PC-9 (cell line): ENCODE results near the gene ACOXL. TPM values are rescaled to one million over a fixed set of nuclear protein-coding genes. Genes with fewer than 3 reads are reported as not detected.

Experiments
- BruUV-seq: library from RNA; stranded (reverse); fragments of 400-500 nt; replicated peaks from 2 replicates; lab custom pipeline; 2021; lab: Mats Ljungman, UMichigan
- CTCF ChIA-PET: fragments of 300-600 bp; sonication (Branson Sonifier 250); formaldehyde crosslinking; loops from one replicate; lab custom pipeline; 2022; ENCODE audit warnings: antibody characterized with exemption; lab: Charles Lee
- POLR2A ChIA-PET: fragments of 300-600 bp; sonication (Branson Sonifier 250); formaldehyde crosslinking; loops from one replicate; lab custom pipeline; 2022; ENCODE audit warnings: antibody characterized with exemption; ENCODE audit not compliant: unreplicated experiment; lab: Charles Lee
- DNase-seq, 2 experiments: peaks; one replicate each; pipeline versions ENCODE4 v3.0.0 to v3.0.0-alpha.2; 2015 to 2022; ENCODE audit warnings: mixed read lengths in 1 of 2
- H2AFZ ChIP-seq: fragments of 200-600 bp; sonication (generic); 2 replicates; pipeline ENCODE4 v1.8.1; 2017; ENCODE audit warnings: antibody characterized with exemption
- H3F3A ChIP-seq: fragments of 200-600 bp; sonication (generic); 2 replicates; pipeline ENCODE4 v1.8.1; 2017; ENCODE audit warnings: antibody characterized with exemption, mild to moderate bottlenecking, low read depth; ENCODE audit not compliant: insufficient read depth
- H3K27ac ChIP-seq: fragments of 200-600 bp; sonication (generic); 2 replicates; pipeline ENCODE4 v1.6.1; 2016; ENCODE audit warnings: mixed run types
- H3K27me3 ChIP-seq: fragments of 200-600 bp; sonication (generic); 2 replicates; pipeline ENCODE4 v1.6.1; 2016; ENCODE audit warnings: low read depth, mixed run types; ENCODE audit not compliant: insufficient read depth
- H3K36me3 ChIP-seq: fragments of 200-600 bp; sonication (generic); 2 replicates; pipeline ENCODE4 v1.6.1; 2016; ENCODE audit warnings: low read depth, mixed run types
- H3K4me1 ChIP-seq: fragments of 200-600 bp; sonication (generic); replicated peaks from 2 replicates; pipeline ENCODE4 v1.6.1; 2016; ENCODE audit warnings: mixed run types; ENCODE audit not compliant: insufficient read depth
- H3K4me2 ChIP-seq: fragments of 200-600 bp; sonication (generic); 2 replicates; pipeline ENCODE4 v1.6.1; 2017; ENCODE audit warnings: mixed run types
- H3K4me3 ChIP-seq: fragments of 200-600 bp; sonication (generic); 2 replicates; pipeline ENCODE4 v1.6.1; 2016; ENCODE audit warnings: mixed run types
- H3K79me2 ChIP-seq: fragments of 200-600 bp; sonication (generic); 2 replicates; pipeline ENCODE4 v1.6.1; 2017; ENCODE audit warnings: low read depth, mixed run types
- H3K9me2 ChIP-seq: fragments of 200-600 bp; sonication (generic); 2 replicates; pipeline ENCODE4 v1.8.1; 2017; ENCODE audit warnings: mild to moderate bottlenecking; ENCODE audit not compliant: insufficient read depth
- H3K9me3 ChIP-seq: fragments of 200-600 bp; sonication (generic); 2 replicates; pipeline ENCODE4 v1.8.1; 2016; ENCODE audit warnings: low read depth; ENCODE audit not compliant: insufficient read depth
- H4K20me1 ChIP-seq: fragments of 200-600 bp; sonication (generic); 2 replicates; pipeline ENCODE4 v1.8.1; 2017; ENCODE audit not compliant: insufficient read depth
- CTCF ChIP-seq: fragments of 200-600 bp; sonication (generic); conservative IDR thresholded peaks from 2 replicates; pipeline ENCODE4 v1.6.1; 2017; ENCODE audit warnings: mixed run types, antibody characterized with exemption, mild to moderate bottlenecking, moderate library complexity
- EZH2 ChIP-seq: fragments of 200-600 bp; sonication (generic); IDR thresholded peaks from 2 replicates; pipeline ENCODE4 v1.8.0; 2017; ENCODE audit warnings: antibody characterized with exemption, low read depth
- intact Hi-C: fragments of 100-400 bp; cut with micrococcal nuclease; formaldehyde crosslinking; loops from one replicate; pipeline ENCODE4 v1.10.0; 2022; ENCODE audit not compliant: unreplicated experiment
- total RNA-seq: library from RNA; stranded (reverse); gene quantifications from 2 replicates; pipeline ENCODE4 v1.2.3, GENCODE V29; 2021

The ACOXL gene
- total RNA-seq, 1 experiment from 2014 or later = 10.7 TPM

- no peaks in the 10 kb centered on the region for H3K27me3 ChIP-seq
- H3K4me2 ChIP-seq = no peak overlapping the region
- no TSS peak for BruUV-seq
- POLR2A ChIA-PET = no interaction called here
- H3K4me1 ChIP-seq = peaks cover 7% of the 10 kb centered on the region; the same call in 1 of the 2 replicates
- no peaks in the 10 kb centered on the region for H3F3A ChIP-seq
- H3K4me3 ChIP-seq = no peak overlapping the region
- H3K79me2 ChIP-seq = no peaks in the 10 kb centered on the region
- no peaks in the 10 kb centered on the region for H3K9me2 ChIP-seq
- no peak overlapping the region for H2AFZ ChIP-seq
- CTCF ChIA-PET = no interaction called here
- no peak for TF ChIP-seq CTCF
- no peak for TF ChIP-seq EZH2
- DNase-seq = no peak
- H4K20me1 ChIP-seq = no peaks in the 10 kb centered on the region
- H3K27ac ChIP-seq = no peak overlapping the region
- intact Hi-C loops = no loop called here
- H3K9me3 ChIP-seq = no peaks in the 10 kb centered on the region
- H3K36me3 ChIP-seq = no peaks in the 10 kb centered on the region
Measured at GRCh38 chr2:111101592-111101991, 369.2 kb downstream of the ACOXL start.

DNA sequence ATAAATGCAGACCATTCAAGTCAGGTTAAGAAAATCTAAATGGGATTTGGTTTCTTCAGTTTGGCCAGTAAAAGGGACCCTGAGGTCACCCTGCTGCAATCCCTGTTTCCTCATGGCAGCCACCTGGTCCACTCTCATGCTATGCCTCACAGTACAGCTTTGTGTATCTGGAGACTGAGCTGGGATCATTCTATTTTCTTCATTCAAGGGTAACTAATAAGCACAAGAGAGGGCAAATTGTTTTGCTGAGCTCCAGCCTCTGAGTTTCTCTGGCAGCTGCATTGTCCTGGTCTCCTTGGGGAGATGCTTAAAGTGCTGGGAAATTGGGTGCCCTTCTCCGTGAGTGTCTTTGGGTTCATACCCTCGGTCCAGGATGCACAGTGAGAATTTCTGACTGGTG is 369.8 kb downstream of the ACOXL start:
- Histone ChIP-seq H4K20me1 (no peaks in the 10 kb centered on the region), H3K4me3 (no peak overlapping the region), H3K27me3 (no peaks in the 10 kb centered on the region), H3F3A (no peaks in the 10 kb centered on the region), H3K79me2 (no peaks in the 10 kb centered on the region), H3K9me3 (no peaks in the 10 kb centered on the region), H3K4me1 (peaks cover 7% of the 10 kb centered on the region; the same call in 1 of the 2 replicates), H2AFZ (no peak overlapping the region), H3K4me2 (no peak overlapping the region), H3K9me2 (no peaks in the 10 kb centered on the region), H3K36me3 (no peaks in the 10 kb centered on the region), H3K27ac (no peak overlapping the region)
- intact Hi-C loops = no loop called here
- POLR2A ChIA-PET = no interaction called here
- TF ChIP-seq CTCF (no peak), EZH2 (no peak)
- no TSS peak for BruUV-seq
- no peak for DNase-seq
- CTCF ChIA-PET = no interaction called here

DNA sequence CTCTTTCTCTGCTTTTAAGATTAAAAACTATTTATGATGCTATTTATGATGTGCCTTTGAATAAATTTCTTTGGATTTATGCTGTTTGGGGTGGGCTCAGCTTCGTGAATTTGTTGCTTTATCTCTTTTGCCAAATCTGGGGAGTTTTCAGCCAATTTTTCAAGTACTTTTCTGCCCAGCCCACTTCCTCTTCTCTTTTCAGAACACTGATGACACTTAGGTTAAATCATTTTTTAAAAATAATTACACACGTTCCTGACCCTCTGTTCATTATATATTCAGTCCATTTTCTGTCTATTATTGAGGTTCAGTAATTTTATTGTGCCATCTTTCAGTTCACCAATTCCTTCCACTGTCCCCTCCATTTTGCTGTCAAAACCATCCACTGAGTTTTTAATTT is 373.6 kb downstream of the ACOXL start:
- no peak overlapping the region for H3K4me3 ChIP-seq
- H3K4me1 ChIP-seq = peaks cover 11% of the 10 kb centered on the region
- H3K27me3 ChIP-seq = no peaks in the 10 kb centered on the region
- no peak for DNase-seq
- no TSS peak for BruUV-seq
- no peak overlapping the region for H3K4me2 ChIP-seq
- POLR2A ChIA-PET = no interaction called here
- H3K27ac ChIP-seq = no peak overlapping the region
- no peaks in the 10 kb centered on the region for H3K79me2 ChIP-seq
- intact Hi-C loops = no loop called here
- H2AFZ ChIP-seq = no peak overlapping the region
- H4K20me1 ChIP-seq = no peaks in the 10 kb centered on the region
- H3K9me3 ChIP-seq = no peaks in the 10 kb centered on the region
- no peaks in the 10 kb centered on the region for H3K36me3 ChIP-seq
- H3K9me2 ChIP-seq = no peaks in the 10 kb centered on the region
- CTCF ChIA-PET = no interaction called here
- TF ChIP-seq CTCF = no peak
- no peak for TF ChIP-seq EZH2
- H3F3A ChIP-seq = no peaks in the 10 kb centered on the region; the same call in 1 of the 2 replicates
